RWPE1 (cell line): ENCODE data around the gene GAREM1.

Experiments
- CTCF ChIA-PET: fragments of 350-600 bp; sonication (Branson Sonifier 250); formaldehyde crosslinking; extraction: SDS; loops from one replicate; lab custom pipeline; 2021; lab: Yijun Ruan, JAX
- POLR2A ChIA-PET: fragments of 400-600 bp; formaldehyde crosslinking; extraction: SDS; loops from one replicate; lab custom pipeline; 2020; ENCODE audit warnings: antibody characterized with exemption; ENCODE audit not compliant: low non-redundant PET; lab: Yijun Ruan, JAX
- DNase-seq: peaks from one replicate; pipeline ENCODE4 v3.0.0; 2012; ENCODE audit warnings: low spot score
- H3K27ac ChIP-seq: fragments of 450-650 bp; 2 replicates; pipeline ENCODE4 v1.5.1; 2017
- CTCF ChIP-seq: fragments of 450-650 bp; conservative IDR thresholded peaks from 2 replicates; pipeline ENCODE4 v1.5.1; 2017; ENCODE audit warnings: low read depth, mild to moderate bottlenecking

Gene GAREM1

DNA sequence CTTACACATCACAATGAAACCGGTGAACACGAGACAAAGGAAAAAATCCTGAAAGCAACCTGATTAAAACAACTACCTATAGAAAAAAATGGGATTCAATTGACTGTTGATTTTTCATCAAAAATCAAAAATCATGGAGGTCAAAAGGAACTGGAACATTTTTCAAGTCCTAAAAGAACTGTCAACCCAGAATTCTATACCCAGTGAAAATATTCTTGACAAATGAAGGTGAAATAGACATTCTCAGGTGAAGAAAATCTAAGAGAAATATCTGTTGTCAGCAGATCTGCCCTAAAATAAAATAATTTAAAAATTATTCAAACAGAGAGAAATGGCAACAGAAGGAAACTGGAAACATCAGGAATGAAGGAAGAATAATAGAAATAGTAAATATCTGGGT is 38.9 kb downstream of the GAREM1 start:
- DNase-seq: no peak
- POLR2A ChIA-PET: no interaction called here
- TF ChIP-seq CTCF: no peak
- no peak overlapping the region for H3K27ac ChIP-seq
- CTCF ChIA-PET: no interaction called here

DNA sequence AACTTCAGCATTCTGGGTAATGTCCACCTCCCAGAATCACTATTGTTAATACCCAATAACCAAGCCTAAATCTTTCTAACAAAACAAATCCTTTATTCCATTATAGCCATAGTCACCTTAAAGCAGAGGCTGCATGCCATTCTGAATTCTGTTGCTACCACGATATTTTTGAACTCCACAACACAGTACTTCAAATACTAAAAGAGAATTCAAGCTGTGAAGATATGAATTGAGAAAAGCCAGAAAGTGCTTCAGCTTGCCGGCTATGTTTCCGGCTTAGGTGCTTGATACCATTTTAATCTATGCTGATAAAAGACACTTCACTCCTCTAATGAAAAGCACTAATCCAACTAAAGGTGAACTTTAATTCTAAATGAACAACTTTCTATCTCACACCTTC is 41.3 kb downstream of the GAREM1 start:
- DNase-seq: no peak
- H3K27ac ChIP-seq: no peak overlapping the region
- no peak for TF ChIP-seq CTCF
- CTCF ChIA-PET: no interaction called here
- POLR2A ChIA-PET: no interaction called here

DNA sequence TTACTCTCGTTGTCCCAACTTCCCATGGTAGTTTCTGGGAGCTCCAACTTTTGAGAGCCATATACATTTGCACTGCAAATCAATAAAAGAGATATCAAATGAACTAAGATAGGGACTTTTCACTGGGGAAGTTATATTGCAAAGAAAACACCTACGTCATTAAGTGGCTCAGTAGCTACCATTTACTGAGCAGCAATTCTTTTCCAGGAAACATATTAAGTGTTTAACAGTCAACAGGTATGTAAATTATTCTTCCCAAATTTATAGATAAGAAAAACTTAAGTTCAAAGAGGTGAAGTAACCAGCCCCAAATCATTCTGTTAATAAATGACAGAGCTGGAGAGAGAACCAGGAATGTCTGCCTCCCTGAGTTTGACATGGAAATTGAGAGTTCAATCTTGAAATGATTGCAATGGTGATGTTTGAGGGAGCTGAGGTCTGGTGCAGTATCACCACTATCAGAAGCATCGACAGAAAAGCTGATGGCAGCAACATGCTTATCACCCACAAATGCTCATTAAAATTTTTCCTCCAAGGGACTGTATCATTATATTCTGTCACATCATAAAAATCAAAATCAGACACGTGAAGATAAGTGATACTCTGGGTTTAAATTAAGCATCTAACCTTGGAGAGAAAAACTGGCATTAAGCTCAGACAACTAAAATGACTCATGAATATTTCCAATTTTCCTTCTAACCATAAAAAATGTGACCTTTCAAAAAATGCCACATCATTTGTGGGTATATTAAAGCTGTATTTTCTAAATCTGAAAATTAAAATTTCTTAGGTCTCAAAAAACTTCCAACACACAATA is 43.4 kb downstream of the GAREM1 start:
- CTCF ChIA-PET: interaction anchor here (1.0 kb wide), 1 partner anchor 138 kb away, joined by 3 read pairs; no protein-coding TSS in a partner anchor

GRCh38 chr18:32425466-32425865 is 45.2 kb downstream of the GAREM1 start:
- no peak for TF ChIP-seq CTCF
- ChIA-PET POLR2A (no interaction called here), CTCF (no interaction called here)
- H3K27ac ChIP-seq: no peak overlapping the region
- peak; percentile 2 for DNase-seq

More for the DNA sequence above, 43.4 kb downstream of the GAREM1 start:
- DNase-seq: no peak
- H3K27ac ChIP-seq: no peak overlapping the region
- no peak for TF ChIP-seq CTCF
- POLR2A ChIA-PET: no interaction called here

DNA sequence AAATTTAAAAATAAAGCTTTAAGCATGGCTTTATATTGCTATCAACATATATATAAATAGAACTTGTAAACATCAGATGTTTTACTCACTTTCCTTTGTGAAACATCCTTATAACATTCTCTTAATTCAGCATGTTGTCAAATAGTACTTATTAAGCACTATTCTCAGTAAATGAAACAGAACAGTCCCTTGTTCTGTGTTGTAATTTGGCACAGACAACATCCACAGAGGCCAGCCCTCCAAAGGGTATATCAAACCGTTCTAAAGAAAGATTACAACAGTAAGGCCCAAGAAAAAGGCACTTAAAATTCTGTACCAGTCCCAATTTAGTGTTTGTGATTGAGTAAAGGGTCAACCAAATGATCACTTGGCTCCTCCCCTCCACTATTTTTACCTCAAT is 46.0 kb downstream of the GAREM1 start:
- ChIA-PET POLR2A (no interaction called here), CTCF (no interaction called here)
- no peak for TF ChIP-seq CTCF
- no peak overlapping the region for H3K27ac ChIP-seq
- no peak for DNase-seq

DNA sequence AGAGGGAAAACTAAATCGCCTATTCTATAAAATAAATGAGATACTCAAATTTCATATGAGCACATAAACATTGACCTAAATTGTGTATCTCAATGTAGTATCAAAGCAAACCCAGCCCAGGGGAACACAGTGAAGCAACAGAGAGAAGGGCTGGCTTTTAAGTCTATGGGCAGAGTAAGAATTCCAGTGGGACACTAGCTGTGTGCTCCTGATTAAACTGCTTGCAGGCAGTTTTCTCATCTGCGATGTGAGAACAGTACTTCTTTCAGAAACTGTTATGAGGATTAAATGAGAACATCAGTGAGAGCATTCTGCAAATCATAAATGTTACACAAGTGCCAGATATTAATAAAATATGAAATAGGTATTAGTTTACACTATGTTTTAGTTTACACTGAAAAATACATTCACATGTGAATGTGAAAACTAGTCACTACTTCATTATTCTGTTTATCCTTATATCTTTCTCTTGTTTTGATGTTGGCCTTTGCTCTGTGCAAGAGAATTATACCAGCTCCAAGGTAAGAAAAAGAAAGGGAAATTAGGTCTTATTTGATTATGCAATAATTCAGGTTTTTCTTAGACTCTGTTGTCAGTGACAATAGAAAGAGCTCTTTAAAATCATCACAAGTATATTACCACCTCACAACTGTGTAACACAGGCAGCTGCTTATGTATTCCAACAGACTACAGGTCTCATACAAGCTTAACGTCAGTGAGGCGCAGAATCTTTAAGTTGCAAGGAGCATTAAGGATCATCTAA is 47.5 kb downstream of the GAREM1 start:
- DNase-seq: no peak
- H3K27ac ChIP-seq: no peak overlapping the region
- no peak for TF ChIP-seq CTCF
- POLR2A ChIA-PET: no interaction called here
- CTCF ChIA-PET: interaction anchor here (0.7 kb wide), 1 partner anchor 64 kb away, joined by 3 read pairs; no protein-coding TSS in a partner anchor
